ENCODE results near the gene CAMKV. TPM values are rescaled to one million over a fixed set of nuclear protein-coding genes. Genes with fewer than 3 reads are reported as not detected.

Gene CAMKV
- total and polyA plus RNA-seq, 2 of the 4 experiments (the other 2 are of a cell fraction): not detected

GRCh38 chr3:49839193-49839809 is 30.4 kb downstream of the CAMKV start:
- DNase-seq: peak; percentile 74
- TF ChIP-seq SMC3 (IDR thresholded peaks at IDR 0.05; ENCODE audit: low read depth, low read length): peak; percentile 97
- no peak for TF ChIP-seq MAZ (IDR thresholded peaks at IDR 0.05; ENCODE audit: borderline replicate concordance, low read depth, low read length)
- no peak for TF ChIP-seq CHD1 (IDR thresholded peaks at IDR 0.05; ENCODE audit: low read depth, low read length)
- no peak for TF ChIP-seq CEBPB (IDR thresholded peaks at IDR 0.05; ENCODE audit: low read depth, low read length)
- no peak for TF ChIP-seq MXI1 (IDR thresholded peaks at IDR 0.05; ENCODE audit: borderline replicate concordance, low read depth, low read length)
- peak; percentile 94 for TF ChIP-seq CTCF (conservative IDR thresholded peaks at IDR 0.05; ENCODE audit: low read depth, low read length)
- TF ChIP-seq RAD21 (IDR thresholded peaks at IDR 0.05; ENCODE audit: low read length): peak; percentile 89
- TF ChIP-seq NFE2L2 (IDR thresholded peaks at IDR 0.05; ENCODE audit: low read depth, low read length): no peak
- Histone ChIP-seq H3K4me2 (ENCODE audit: low read depth, low read length) (no peak overlapping the region), H3K56ac (ENCODE audit: extremely low read depth, insufficient read depth, low read length) (no peak overlapping the region), H2BK15ac (ENCODE audit: low read depth, low read length) (no peak overlapping the region), H3K27me3 (ENCODE audit: control insufficient read depth, insufficient read depth, low read length) (no peaks in the 10 kb centered on the region), H3K9me1 (ENCODE audit: insufficient read depth, low read length) (peaks cover 3% of the 10 kb centered on the region; the same call in 1 of the 2 replicates), H2AK9ac (replicated peaks; ENCODE audit: low read depth, low read length, poor library complexity) (peak overlapping the region; percentile 84), H2AK5ac (ENCODE audit: low read depth, low read length) (no peak overlapping the region), H3K36me3 (ENCODE audit: control insufficient read depth, insufficient read depth, low read length) (peaks cover 3% of the 10 kb centered on the region; the same call in 1 of the 2 replicates), H4K5ac (ENCODE audit: low read depth, low read length) (no peak overlapping the region), H2BK20ac (ENCODE audit: low read depth, low read length) (no peak overlapping the region), H3K4ac (ENCODE audit: low read depth, low read length) (no peak overlapping the region), H4K20me1 (ENCODE audit: insufficient read depth, low read length) (no peaks in the 10 kb centered on the region), H2BK120ac (ENCODE audit: low read depth, low read length) (no peak overlapping the region), H2BK5ac (ENCODE audit: low read depth, low read length, poor library complexity, severe bottlenecking) (no peak overlapping the region), H4K91ac (ENCODE audit: insufficient read depth, low read depth, low read length) (no peak overlapping the region), H3K18ac (ENCODE audit: low read depth, low read length) (no peak overlapping the region), H3K23ac (ENCODE audit: low read depth, low read length) (no peak overlapping the region), H2AFZ (replicated peaks; ENCODE audit: low read length, poor library complexity) (peak overlapping the region; percentile 58), H3K4me3 (ENCODE audit: insufficient read depth, low read depth, low read length) (no peak overlapping the region), H3K27ac (ENCODE audit: insufficient read depth, low read length) (no peak overlapping the region), H3K79me1 (ENCODE audit: low read depth in 1 of 2, low read length in 2 of 2) (no peaks in the 10 kb centered on the region), H3K9me3 (ENCODE audit: control insufficient read depth, insufficient read depth, low read length) (no peaks in the 10 kb centered on the region), H4K8ac (ENCODE audit: low read depth in 2 of 2, low read length in 2 of 2) (peak overlapping the region in 1 of 2 experiments; percentile 57; a peak in 1 of 4 replicates), H3K9ac (ENCODE audit: low read depth, low read length) (no peak overlapping the region), H3K14ac (replicated peaks; ENCODE audit: low read depth, low read length) (no peak overlapping the region), H3K4me1 (ENCODE audit: control insufficient read depth, insufficient read depth, low read length) (no peaks in the 10 kb centered on the region; the same call in 1 of the 2 replicates)
- 0% methylated on average over 1 of the region's 6 CpGs; no CpG with 5 or more reads in 1 of the 2 experiments for WGBS, 2 experiments (ENCODE audit: extremely low coverage in 2 of 2, insufficient read length in 1 of 2)
- ChIA-PET CTCF (interaction anchor here (0.6 to 4.4 kb wide), 15 partner anchors 8 to 299 kb away, joined by 3 to 33 read pairs (median 4); partner anchors contain the start of genes AMIGO3 and INKA1), POLR2A (ENCODE audit: unreplicated experiment) (interaction anchor here (0.9 kb wide), 1 partner anchor 34 kb away, joined by 3 read pairs; no protein-coding TSS in a partner anchor)
- dilution Hi-C loops (cut with HindIII; ENCODE audit: low sequenced_read_pairs, unreplicated experiment): no loop called here
- intact Hi-C loops (cut with micrococcal nuclease): loop anchor here (1.0 kb wide), 3 partner anchors 37 to 136 kb away; partner anchors contain the start of gene AMIGO3
- no TSS peak for BruUV-seq (replicated peaks)
- in situ Hi-C loops (cut with MboI; ENCODE audit: low sequenced_read_pairs): no loop called here
- peak; percentile 96 for ATAC-seq (ENCODE audit: low read depth)
